HG03025 (cell line): ENCODE results near the gene NELFCD.

Source experiments
- ATAC-seq: cut with Tn5 transposase; IDR thresholded peaks from one replicate; pipeline ENCODE4 v1.9.1; 2021; ENCODE audit warnings: mild to moderate bottlenecking, moderate library complexity; ENCODE audit not compliant: unreplicated experiment, low FRiP score

The NELFCD gene

GRCh38 chr20:59042796-59043631 lies 62.0 kb downstream of the NELFCD start:
- ATAC-seq, result peak; percentile 86

GRCh38 chr20:59043698-59044097 lies 62.6 kb downstream of the NELFCD start:
- ATAC-seq, result no peak

- no peak for ATAC-seq
These were observed 63.2 kb downstream of the NELFCD start for GRCh38 chr20:59044295-59044694.
